Measurements from ENCODE around the gene BHMT2.

DNA sequence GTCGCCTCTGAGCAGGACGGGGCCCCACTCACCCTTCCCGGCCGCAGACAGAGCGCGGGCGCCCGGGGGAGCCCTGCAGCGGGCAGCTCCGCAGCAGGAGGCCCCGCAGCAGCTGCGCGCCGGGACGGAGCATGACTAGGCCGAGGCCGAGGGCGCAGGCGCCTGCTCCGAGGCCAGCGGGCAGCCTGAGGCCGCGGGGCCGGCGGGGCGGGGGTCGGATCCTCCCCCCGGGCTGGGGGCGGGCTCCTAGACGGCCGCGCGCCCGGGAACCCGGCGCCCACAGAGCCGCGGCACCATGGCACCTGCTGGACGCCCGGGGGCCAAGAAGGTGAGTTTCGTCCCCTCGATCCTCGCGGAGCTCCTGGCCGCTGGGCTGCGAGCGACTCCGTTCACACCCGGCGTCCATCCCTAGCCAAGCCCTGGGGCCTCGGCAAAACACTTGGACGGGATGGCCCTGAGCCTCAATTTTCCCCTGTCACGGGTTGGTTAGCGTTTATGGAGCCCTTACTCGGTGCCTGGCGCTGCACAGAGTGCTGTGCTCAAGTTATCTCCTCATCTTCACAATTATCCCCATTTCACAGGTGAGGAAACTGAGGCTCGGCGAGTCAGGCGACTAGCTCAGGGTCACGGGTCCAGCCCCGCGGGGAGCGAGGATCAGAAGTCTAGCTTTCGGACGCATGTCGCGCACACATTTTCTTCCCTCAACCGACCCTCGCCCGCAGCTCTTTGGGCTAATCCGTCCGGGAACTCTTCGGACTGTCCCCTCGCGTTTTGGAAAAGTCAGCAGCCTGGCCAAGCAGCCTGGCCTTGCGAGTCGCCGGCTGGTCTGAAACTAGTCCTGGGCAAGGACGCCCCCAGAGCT, at the start of gene BHMT2, which contains the start of gene DMGDH:
- TF ChIP-seq, protein P1, sequence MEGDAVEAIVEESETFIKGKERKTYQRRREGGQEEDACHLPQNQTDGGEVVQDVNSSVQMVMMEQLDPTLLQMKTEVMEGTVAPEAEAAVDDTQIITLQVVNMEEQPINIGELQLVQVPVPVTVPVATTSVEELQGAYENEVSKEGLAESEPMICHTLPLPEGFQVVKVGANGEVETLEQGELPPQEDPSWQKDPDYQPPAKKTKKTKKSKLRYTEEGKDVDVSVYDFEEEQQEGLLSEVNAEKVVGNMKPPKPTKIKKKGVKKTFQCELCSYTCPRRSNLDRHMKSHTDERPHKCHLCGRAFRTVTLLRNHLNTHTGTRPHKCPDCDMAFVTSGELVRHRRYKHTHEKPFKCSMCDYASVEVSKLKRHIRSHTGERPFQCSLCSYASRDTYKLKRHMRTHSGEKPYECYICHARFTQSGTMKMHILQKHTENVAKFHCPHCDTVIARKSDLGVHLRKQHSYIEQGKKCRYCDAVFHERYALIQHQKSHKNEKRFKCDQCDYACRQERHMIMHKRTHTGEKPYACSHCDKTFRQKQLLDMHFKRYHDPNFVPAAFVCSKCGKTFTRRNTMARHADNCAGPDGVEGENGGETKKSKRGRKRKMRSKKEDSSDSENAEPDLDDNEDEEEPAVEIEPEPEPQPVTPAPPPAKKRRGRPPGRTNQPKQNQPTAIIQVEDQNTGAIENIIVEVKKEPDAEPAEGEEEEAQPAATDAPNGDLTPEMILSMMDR (IDR thresholded peaks at IDR 0.05; ENCODE audit: insufficient read depth, low read depth, low read length) = no peak
- no peak for TF ChIP-seq EZH2 (IDR thresholded peaks at IDR 0.05; ENCODE audit: insufficient read depth, low read length)

All from astrocyte (in vitro differentiated cells and primary cell).